Natural killer cell (primary cell): Measurements from ENCODE around the gene AKAP6. TPM values are rescaled to one million over a fixed set of nuclear protein-coding genes. Genes with fewer than 3 reads are reported as not detected.

Experiments
- ATAC-seq, 3 donors: fragments of 150-1000 bp in 2 of 3; fragments of 200-7000 bp in 1 of 3; cut with Tn5 transposase; 1 replicate in 1 of 3; 2 replicates in 2 of 3; pipeline ENCODE4 v1.10.0; 2021; ENCODE audit warnings: mild to moderate bottlenecking in 2 of 3, moderate library complexity in 2 of 3
- DNase-seq, 2 donors: peaks; one replicate each; pipeline versions ENCODE4 v3.0.0 to v3.0.0-alpha.2; 2013 to 2021; ENCODE audit warnings: mixed read lengths in 1 of 2
- H3K27ac ChIP-seq: one replicate; pipeline ENCODE4 v1.5.1; 2013; ENCODE audit warnings: mild to moderate bottlenecking, low read length
- H3K27me3 ChIP-seq: one replicate; pipeline ENCODE4 v1.6.1; 2013; ENCODE audit warnings: low read length; ENCODE audit not compliant: control insufficient read depth, insufficient read depth
- H3K36me3 ChIP-seq: one replicate; pipeline ENCODE4 v1.6.1; 2013; ENCODE audit warnings: low read length; ENCODE audit not compliant: control insufficient read depth, insufficient read depth
- H3K4me1 ChIP-seq: one replicate; pipeline ENCODE4 v1.6.1; 2013; ENCODE audit warnings: low read length; ENCODE audit not compliant: control insufficient read depth, insufficient read depth
- H3K4me3 ChIP-seq: one replicate; pipeline ENCODE4 v1.5.1; 2013; ENCODE audit warnings: low read length
- H3K9me3 ChIP-seq: one replicate; pipeline ENCODE4 v1.6.1; 2013; ENCODE audit warnings: low read length; ENCODE audit not compliant: control insufficient read depth, insufficient read depth
- H3K27ac Mint-ChIP-seq, 2 donors: one replicate each; pipeline ENCODE4 v1.8.0; 2022; ENCODE audit warnings: mild to moderate bottlenecking in 2 of 2, mixed read lengths in 2 of 2, moderate library complexity in 1 of 2
- H3K27me3 Mint-ChIP-seq, 2 donors: one replicate each; pipeline ENCODE4 v1.8.0; 2022; ENCODE audit warnings: low read depth in 2 of 2, mixed read lengths in 2 of 2
- H3K36me3 Mint-ChIP-seq: one replicate; pipeline ENCODE4 v1.8.0; 2022; ENCODE audit warnings: mixed read lengths
- H3K4me1 Mint-ChIP-seq, 2 donors: one replicate each; pipeline ENCODE4 v1.8.0; 2022; ENCODE audit warnings: mixed read lengths in 2 of 2
- H3K4me3 Mint-ChIP-seq: one replicate; pipeline ENCODE4 v1.8.0; 2022; ENCODE audit warnings: mild to moderate bottlenecking, moderate library complexity, mixed read lengths
- H3K9me3 Mint-ChIP-seq, 2 donors: one replicate each; pipeline ENCODE4 v1.8.0; 2022; ENCODE audit warnings: mixed read lengths in 2 of 2
- WGBS: methylation state at CpG from one replicate; pipeline ENCODE4 v1.1.7; 2013; ENCODE audit warnings: missing lambda C conversion rate; ENCODE audit not compliant: insufficient coverage; 5-methylcytosine and 5-hydroxymethylcytosine counted together
- intact Hi-C: fragments of 100-400 bp; cut with micrococcal nuclease; formaldehyde crosslinking; loops from one replicate; pipeline ENCODE4 v1.14.2; 2022
- total RNA-seq, 4 donors: library from RNA; stranded (reverse); fragments of 120-200 nt in 1 of 4; gene quantifications; one replicate each; pipeline versions ENCODE4 v1.2.3 to v1.2.4, GENCODE V29; 2013 to 2022
- TF ChIP-seq, protein P1 (sequence below): fragments of 200-600 bp; IDR thresholded peaks from one replicate; pipeline ENCODE4 v1.8.0; 2022; ENCODE audit warnings: antibody characterized with exemption

Gene AKAP6
- total RNA-seq, 3 donors from 2014 or later (not counting 1 experiment from before 2014, with no cell fraction given) = 0.21 to 1.3 (median 0.80) TPM

DNA sequence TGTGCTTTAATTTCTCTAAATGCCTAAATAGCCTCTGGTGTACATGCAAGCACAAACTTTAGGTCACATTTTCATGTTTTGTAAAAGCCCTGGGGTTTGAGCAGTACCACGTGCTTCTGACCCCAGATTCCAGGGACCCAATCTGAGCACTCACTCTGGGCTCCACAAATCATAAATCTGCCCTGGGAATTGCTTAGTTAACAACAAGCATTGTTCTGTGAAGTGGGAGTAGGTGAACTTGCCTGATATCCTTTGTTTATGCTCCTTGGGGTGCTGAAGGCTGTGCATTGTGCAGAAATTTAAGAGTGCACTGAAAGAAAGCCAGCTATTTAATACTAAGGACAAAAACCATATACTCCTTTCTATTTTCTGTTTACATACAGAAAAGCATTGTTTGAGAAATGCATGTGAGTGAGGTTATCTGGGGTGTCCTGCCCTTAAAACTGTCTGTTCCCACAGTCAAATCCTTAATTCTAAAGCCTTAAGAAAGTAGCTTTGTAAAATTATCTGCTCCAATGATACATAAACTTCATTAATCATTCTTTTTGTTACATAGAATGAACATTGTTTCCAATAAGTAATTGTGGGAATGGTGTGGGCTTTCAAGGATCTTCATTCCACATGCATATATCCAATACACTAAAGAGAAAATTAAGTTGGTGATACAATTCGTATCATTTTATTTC is 351.0 kb downstream of the AKAP6 start:
- peaks cover 5% of the 10 kb centered on the region for H3K9me3 ChIP-seq
- intact Hi-C loops = no loop called here
- DNase-seq = no peak
- Mint-ChIP-seq H3K27me3 (no peaks in the 10 kb centered on the region), H3K4me1 (no peaks in the 10 kb centered on the region), H3K27ac (no peak overlapping the region), H3K36me3 (no peaks in the 10 kb centered on the region), H3K9me3 (peaks cover 0 to 13% of the 10 kb centered on the region in 2 donors), H3K4me3 (no peak overlapping the region)
- H3K36me3 ChIP-seq = no peaks in the 10 kb centered on the region
- H3K4me3 ChIP-seq = no peak overlapping the region
- WGBS = 67% methylated on average over 1 of the region's 2 CpGs
- H3K27me3 ChIP-seq = no peaks in the 10 kb centered on the region
- no peak for ATAC-seq
- H3K4me1 ChIP-seq = no peaks in the 10 kb centered on the region
- TF ChIP-seq, protein P1, sequence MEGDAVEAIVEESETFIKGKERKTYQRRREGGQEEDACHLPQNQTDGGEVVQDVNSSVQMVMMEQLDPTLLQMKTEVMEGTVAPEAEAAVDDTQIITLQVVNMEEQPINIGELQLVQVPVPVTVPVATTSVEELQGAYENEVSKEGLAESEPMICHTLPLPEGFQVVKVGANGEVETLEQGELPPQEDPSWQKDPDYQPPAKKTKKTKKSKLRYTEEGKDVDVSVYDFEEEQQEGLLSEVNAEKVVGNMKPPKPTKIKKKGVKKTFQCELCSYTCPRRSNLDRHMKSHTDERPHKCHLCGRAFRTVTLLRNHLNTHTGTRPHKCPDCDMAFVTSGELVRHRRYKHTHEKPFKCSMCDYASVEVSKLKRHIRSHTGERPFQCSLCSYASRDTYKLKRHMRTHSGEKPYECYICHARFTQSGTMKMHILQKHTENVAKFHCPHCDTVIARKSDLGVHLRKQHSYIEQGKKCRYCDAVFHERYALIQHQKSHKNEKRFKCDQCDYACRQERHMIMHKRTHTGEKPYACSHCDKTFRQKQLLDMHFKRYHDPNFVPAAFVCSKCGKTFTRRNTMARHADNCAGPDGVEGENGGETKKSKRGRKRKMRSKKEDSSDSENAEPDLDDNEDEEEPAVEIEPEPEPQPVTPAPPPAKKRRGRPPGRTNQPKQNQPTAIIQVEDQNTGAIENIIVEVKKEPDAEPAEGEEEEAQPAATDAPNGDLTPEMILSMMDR = no peak
- no peak overlapping the region for H3K27ac ChIP-seq

DNA sequence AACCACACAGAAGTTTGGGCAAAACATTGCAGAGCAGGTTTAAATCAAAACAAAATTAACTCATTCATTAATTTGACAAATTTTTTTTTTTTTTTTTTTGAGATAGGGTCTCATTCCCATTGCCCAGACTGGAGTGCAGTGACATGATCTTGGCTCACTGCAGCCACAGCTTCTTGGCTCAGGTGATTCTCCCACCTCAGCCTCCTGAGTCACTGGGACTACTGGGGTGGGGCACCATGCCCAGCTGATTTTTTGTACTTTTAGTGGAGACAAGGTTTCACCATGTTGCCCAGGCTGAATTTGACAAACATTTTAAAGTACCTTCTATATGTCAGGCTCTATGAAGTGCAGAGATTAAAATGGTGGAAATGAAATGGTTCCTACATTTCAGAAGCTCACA is 352.5 kb downstream of the AKAP6 start:
- DNase-seq = no peak
- no peak for ATAC-seq
- H3K4me3 ChIP-seq = no peak overlapping the region
- TF ChIP-seq, protein P1 = no peak
- no peak overlapping the region for H3K27ac ChIP-seq
- H3K27me3 ChIP-seq = no peaks in the 10 kb centered on the region
- Mint-ChIP-seq H3K36me3 (no peaks in the 10 kb centered on the region), H3K9me3 (peaks cover 2 to 10% of the 10 kb centered on the region in 2 donors), H3K27me3 (no peaks in the 10 kb centered on the region), H3K4me1 (no peaks in the 10 kb centered on the region), H3K4me3 (no peak overlapping the region), H3K27ac (no peak overlapping the region)
- H3K36me3 ChIP-seq = no peaks in the 10 kb centered on the region
- intact Hi-C loops = no loop called here
- no peaks in the 10 kb centered on the region for H3K4me1 ChIP-seq
- peaks cover 5% of the 10 kb centered on the region for H3K9me3 ChIP-seq

DNA sequence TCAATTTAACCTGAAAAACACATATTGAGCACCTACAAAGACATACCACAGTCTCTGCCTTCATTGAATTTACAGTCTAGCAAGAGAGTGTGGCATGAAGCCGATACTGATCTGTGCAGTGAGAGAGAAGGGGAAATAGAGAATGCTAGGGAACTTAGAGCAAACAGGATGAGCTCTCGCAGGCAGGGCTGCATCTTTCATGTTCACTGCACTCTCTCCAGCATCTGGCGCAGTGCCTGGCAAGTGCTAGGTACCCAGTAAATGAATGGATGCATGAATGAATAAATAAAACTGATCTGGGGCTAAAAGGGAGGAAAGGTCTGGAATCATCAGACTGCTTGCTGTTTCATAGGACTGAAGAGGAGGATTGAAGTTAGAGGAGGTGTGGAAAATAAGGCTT is 353.1 kb downstream of the AKAP6 start:
- H3K9me3 Mint-ChIP-seq = peaks cover 2 to 10% of the 10 kb centered on the region in 2 donors
- 73% methylated on average over 3 of the region's 3 CpGs for WGBS
- DNase-seq (no peak), ATAC-seq (no peak)
- Histone ChIP-seq H3K4me1 (no peaks in the 10 kb centered on the region), H3K27me3 (no peaks in the 10 kb centered on the region), H3K4me3 (no peak overlapping the region), H3K27ac (no peak overlapping the region), H3K9me3 (peaks cover 5% of the 10 kb centered on the region), H3K36me3 (no peaks in the 10 kb centered on the region)
- H3K27me3 Mint-ChIP-seq = no peaks in the 10 kb centered on the region
- H3K4me1 Mint-ChIP-seq = no peaks in the 10 kb centered on the region
- no peak overlapping the region for H3K27ac Mint-ChIP-seq
- no peaks in the 10 kb centered on the region for H3K36me3 Mint-ChIP-seq
- TF ChIP-seq, protein P1 = no peak
- intact Hi-C loops = no loop called here
- no peak overlapping the region for H3K4me3 Mint-ChIP-seq

- no peak for ATAC-seq
- Histone ChIP-seq H3K27me3 (no peaks in the 10 kb centered on the region), H3K9me3 (peaks cover 5% of the 10 kb centered on the region), H3K4me3 (no peak overlapping the region), H3K4me1 (no peaks in the 10 kb centered on the region), H3K36me3 (no peaks in the 10 kb centered on the region), H3K27ac (no peak overlapping the region)
- DNase-seq = no peak
- peaks cover 2 to 10% of the 10 kb centered on the region in 2 donors for H3K9me3 Mint-ChIP-seq
- TF ChIP-seq, protein P1 = no peak
- H3K4me1 Mint-ChIP-seq = no peaks in the 10 kb centered on the region
- no peaks in the 10 kb centered on the region for H3K36me3 Mint-ChIP-seq
- intact Hi-C loops = no loop called here
- 68% methylated on average over 1 of the region's 1 CpG for WGBS
- no peak overlapping the region for H3K4me3 Mint-ChIP-seq
- H3K27me3 Mint-ChIP-seq = no peaks in the 10 kb centered on the region
- no peak overlapping the region for H3K27ac Mint-ChIP-seq
Observed at GRCh38 chr14:32683679-32684078, 354.6 kb downstream of the AKAP6 start.
